Right kidney (tissue), 1 donor: ENCODE data around the gene UCK1.

ENCODE experiments used
- DNase-seq: peaks from one replicate; pipeline ENCODE4 v3.0.0-alpha.2; 2016

UCK1 gene

GRCh38 chr9:131477367-131477766, 53.7 kb downstream of the UCK1 start:
- no peak for DNase-seq

- no peak for DNase-seq
Observed at GRCh38 chr9:131476777-131477345, 54.2 kb downstream of the UCK1 start.

- no peak for DNase-seq
Observed at GRCh38 chr9:131475956-131476776, 54.9 kb downstream of the UCK1 start.

- no peak for DNase-seq
Observed at GRCh38 chr9:131475111-131475955, 55.7 kb downstream of the UCK1 start.

GRCh38 chr9:131474711-131475110, 56.4 kb downstream of the UCK1 start:
- DNase-seq: no peak

- DNase-seq: no peak
Observed at GRCh38 chr9:131473891-131474290, 57.2 kb downstream of the UCK1 start.
